Mucosa of descending colon (tissue), 3 donors: ENCODE data around the gene TNNT2. TPM values are rescaled to one million over a fixed set of nuclear protein-coding genes. Genes with fewer than 3 reads are reported as not detected.

Experiments used
- ATAC-seq: fragments of 200-7000 bp; cut with Tn5 transposase; one replicate; pipeline ENCODE4 v1.9.1; 2020; ENCODE audit warnings: mild to moderate bottlenecking, moderate library complexity
- DNase-seq, 3 donors: peaks; one replicate each; pipeline ENCODE4 v3.0.0-alpha.2; 2020
- H3K36me3 ChIP-seq: fragments of 200-600 bp; one replicate; pipeline ENCODE4 v1.8.0; 2021; ENCODE audit warnings: low read depth, mild to moderate bottlenecking
- H3K4me1 ChIP-seq: fragments of 200-600 bp; one replicate; pipeline ENCODE4 v1.8.0; 2021; ENCODE audit warnings: low read depth, mild to moderate bottlenecking
- H3K4me3 ChIP-seq: fragments of 200-600 bp; one replicate; pipeline ENCODE4 v1.8.0; 2021; ENCODE audit warnings: mild to moderate bottlenecking
- H3K9me3 ChIP-seq: fragments of 200-600 bp; one replicate; pipeline ENCODE4 v1.8.0; 2021; ENCODE audit warnings: mild to moderate bottlenecking
- intact Hi-C, 2 donors: fragments of 100-400 bp; cut with DNase I in 1 of 2; cut with micrococcal nuclease in 1 of 2; formaldehyde crosslinking; loops; one replicate each; pipeline versions ENCODE4 v1.11.0 to v1.11.1; 2022; cut with DNase I, micrococcal nuclease
- total RNA-seq, 3 donors: library from RNA; stranded (reverse); fragmentation: NEBNext Ultra II Directional in 2 of 3; extraction: Animal tissue kit (Norgen Biotek cat#: 25700) in 2 of 3; gene quantifications; one replicate each; pipeline versions ENCODE4 v1.2.1 to v1.2.4, GENCODE V29; 2021 to 2023
- TF ChIP-seq, protein P1 (sequence below): fragments of 200-600 bp; IDR thresholded peaks from one replicate; pipeline ENCODE4 v1.8.0; 2022; ENCODE audit warnings: antibody characterized with exemption, mild to moderate bottlenecking
- donor health status: DM: no; HTN: no; CAD: no; lungs with moderate emphysema.
- donor health status: DM: no; HTN: no; CAD: no.
- donor health status: DM: no; HTN: yes; CAD: no.

The TNNT2 gene
- total RNA-seq, 3 donors from 2014 or later, result 0.28 to 4.0 (median 2.0) TPM

- TF ChIP-seq, protein P1, sequence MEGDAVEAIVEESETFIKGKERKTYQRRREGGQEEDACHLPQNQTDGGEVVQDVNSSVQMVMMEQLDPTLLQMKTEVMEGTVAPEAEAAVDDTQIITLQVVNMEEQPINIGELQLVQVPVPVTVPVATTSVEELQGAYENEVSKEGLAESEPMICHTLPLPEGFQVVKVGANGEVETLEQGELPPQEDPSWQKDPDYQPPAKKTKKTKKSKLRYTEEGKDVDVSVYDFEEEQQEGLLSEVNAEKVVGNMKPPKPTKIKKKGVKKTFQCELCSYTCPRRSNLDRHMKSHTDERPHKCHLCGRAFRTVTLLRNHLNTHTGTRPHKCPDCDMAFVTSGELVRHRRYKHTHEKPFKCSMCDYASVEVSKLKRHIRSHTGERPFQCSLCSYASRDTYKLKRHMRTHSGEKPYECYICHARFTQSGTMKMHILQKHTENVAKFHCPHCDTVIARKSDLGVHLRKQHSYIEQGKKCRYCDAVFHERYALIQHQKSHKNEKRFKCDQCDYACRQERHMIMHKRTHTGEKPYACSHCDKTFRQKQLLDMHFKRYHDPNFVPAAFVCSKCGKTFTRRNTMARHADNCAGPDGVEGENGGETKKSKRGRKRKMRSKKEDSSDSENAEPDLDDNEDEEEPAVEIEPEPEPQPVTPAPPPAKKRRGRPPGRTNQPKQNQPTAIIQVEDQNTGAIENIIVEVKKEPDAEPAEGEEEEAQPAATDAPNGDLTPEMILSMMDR, result no peak
- Histone ChIP-seq H3K36me3 (no peaks in the 10 kb centered on the region), H3K4me3 (no peak overlapping the region), H3K9me3 (no peaks in the 10 kb centered on the region), H3K4me1 (no peaks in the 10 kb centered on the region)
- no peak for DNase-seq
- intact Hi-C loops, result no loop called here
- ATAC-seq, result no peak
Measured at GRCh38 chr1:201422026-201422425, 44.5 kb upstream of the TNNT2 start.

GRCh38 chr1:201421041-201421440 lies 43.6 kb upstream of the TNNT2 start:
- H3K36me3 ChIP-seq, result no peaks in the 10 kb centered on the region
- H3K4me3 ChIP-seq, result no peak overlapping the region
- TF ChIP-seq, protein P1, result no peak
- ATAC-seq (no peak), DNase-seq (no peak)
- no peaks in the 10 kb centered on the region for H3K9me3 ChIP-seq
- intact Hi-C loops, result no loop called here
- no peaks in the 10 kb centered on the region for H3K4me1 ChIP-seq

DNA sequence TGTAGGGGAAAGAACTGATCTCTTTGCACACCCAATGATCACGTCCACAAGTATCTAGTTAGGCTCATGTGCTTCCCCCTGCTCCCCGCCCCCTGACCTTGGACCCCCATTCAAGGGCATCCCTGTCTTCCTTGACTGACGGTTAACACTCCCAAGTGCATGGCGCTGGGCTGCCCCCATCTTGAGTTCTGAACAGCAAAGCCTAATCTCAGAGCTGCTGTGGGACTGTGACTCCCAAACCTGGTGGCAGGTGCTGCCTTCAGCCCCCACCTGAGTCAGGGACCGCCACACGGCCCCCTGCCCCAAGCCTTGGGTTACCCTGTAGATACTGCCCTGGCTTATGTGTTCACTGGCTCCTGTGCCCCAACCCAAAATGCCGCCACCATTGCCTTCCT lies 43.1 kb upstream of the TNNT2 start:
- H3K36me3 ChIP-seq, result no peaks in the 10 kb centered on the region
- H3K4me1 ChIP-seq, result no peaks in the 10 kb centered on the region
- TF ChIP-seq, protein P1, result no peak
- H3K4me3 ChIP-seq, result no peak overlapping the region
- no peaks in the 10 kb centered on the region for H3K9me3 ChIP-seq
- ATAC-seq (no peak), DNase-seq (no peak)
- intact Hi-C loops, result no loop called here

GRCh38 chr1:201419746-201420607 lies 42.5 kb upstream of the TNNT2 start:
- Histone ChIP-seq H3K4me3 (no peak overlapping the region), H3K9me3 (no peaks in the 10 kb centered on the region), H3K36me3 (no peaks in the 10 kb centered on the region), H3K4me1 (no peaks in the 10 kb centered on the region)
- intact Hi-C loops, result no loop called here
- no peak for DNase-seq
- no peak for ATAC-seq
- TF ChIP-seq, protein P1, result no peak

GRCh38 chr1:201419256-201419655 lies 41.8 kb upstream of the TNNT2 start:
- ATAC-seq, result no peak
- Histone ChIP-seq H3K36me3 (no peaks in the 10 kb centered on the region), H3K4me1 (no peaks in the 10 kb centered on the region), H3K4me3 (no peak overlapping the region), H3K9me3 (no peaks in the 10 kb centered on the region)
- DNase-seq, result no peak
- TF ChIP-seq, protein P1, result no peak
- intact Hi-C loops, result no loop called here
